Measurements from ENCODE around the gene IL4I1.

Gene IL4I1

DNA sequence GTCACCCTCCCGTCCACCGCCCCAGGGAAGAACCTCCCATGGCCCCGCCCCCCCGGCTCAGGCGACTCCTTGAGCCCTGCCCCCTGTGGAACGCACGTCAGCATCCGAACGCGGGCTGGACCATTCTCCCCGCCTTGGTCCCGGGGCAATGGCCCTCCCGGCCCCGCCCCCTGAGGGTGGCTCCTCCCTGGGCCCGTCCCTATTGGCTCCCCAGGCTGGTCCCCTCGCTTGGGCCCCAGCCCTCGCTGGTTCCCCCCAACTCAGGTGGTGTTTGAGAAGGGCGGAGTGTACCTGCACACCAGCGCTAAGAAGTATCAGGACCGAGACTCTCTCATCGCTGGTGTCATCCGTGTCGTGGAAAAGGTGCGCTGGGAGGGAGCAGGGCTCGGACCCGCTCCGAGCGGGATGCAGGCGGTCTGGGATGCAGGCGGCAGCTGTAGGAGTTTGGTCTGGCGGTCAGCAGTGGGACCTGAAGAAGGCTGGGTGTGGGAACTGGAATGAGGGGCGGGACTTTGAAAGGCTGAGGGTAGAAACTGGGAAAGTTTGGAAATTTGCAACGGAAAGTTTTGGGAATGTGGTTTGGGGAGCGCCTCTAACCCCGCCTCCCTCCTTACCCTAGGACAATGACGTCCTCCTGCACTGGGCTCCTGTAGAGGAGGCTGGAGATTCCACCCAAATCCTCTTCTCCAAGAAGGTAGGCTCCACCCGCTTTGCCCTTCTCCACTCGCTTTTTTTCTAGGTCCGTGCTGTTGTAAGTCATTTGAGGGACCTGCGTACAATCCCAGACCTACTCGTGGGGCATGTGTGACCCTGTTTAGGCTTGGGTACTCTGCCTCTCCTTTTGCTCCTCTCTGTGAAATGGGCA lies 18.6 kb downstream of the IL4I1 start:
- peak; percentile 98 for DNase-seq (ENCODE audit: low spot score)

DNA sequence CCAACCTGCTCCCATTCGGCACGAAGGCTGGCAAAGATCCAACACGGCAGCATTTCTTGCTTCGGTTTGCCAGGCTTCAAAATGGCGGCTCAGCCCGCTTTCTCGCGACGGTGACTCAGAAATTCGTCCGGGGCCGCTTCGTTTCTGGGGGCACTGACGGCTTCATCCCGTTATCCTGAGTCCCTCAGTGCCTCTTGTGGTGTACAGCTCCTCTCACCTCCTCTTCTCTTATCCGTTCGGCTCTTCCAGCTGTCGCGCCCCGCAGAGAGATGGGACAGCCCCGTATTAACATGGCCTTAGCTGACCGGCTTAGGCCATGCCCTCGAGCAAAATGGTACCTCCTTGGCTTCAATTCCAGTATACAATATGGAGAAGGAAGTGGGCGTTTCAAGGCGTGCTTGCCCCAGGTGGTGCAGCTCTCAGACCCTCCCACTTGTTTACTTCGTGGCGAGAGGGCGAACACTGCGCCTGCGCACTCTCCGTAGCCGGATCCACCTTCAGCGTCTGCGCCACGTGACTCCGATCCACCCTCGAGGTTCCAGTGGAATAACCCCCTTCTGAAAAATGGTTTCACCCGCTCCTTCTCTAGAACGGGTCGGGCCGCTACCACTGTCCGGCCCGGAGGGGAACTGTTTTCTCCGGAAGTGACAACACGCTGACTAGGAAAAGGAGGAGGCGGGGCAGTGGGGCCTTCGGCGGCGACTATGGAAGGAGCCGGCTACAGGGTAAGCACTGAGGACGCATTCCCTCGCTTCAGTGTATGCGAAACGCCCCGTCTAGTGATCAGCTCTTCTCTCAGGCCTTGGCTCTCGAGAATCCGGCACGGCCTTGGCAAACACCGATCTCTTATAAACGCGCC lies 19.4 kb downstream of the IL4I1 start, which contains the start of the genes AKT1S1 and TBC1D17:
Gene AKT1S1 (minus strand): TSS at position 336 of the 859 bp plus-strand sequence. CDS start 4,060 bp downstream, outside the sequence.
Gene TBC1D17 (plus strand): TSS at position 683 of the 859 bp plus-strand sequence. CDS start 22 bp downstream, at position 705.
- peak; percentile 100 for DNase-seq (ENCODE audit: low spot score)

GRCh38 chr19:49876422-49877019 lies 20.2 kb downstream of the IL4I1 start:
- peak; percentile 82 for DNase-seq (ENCODE audit: low spot score)

DNA sequence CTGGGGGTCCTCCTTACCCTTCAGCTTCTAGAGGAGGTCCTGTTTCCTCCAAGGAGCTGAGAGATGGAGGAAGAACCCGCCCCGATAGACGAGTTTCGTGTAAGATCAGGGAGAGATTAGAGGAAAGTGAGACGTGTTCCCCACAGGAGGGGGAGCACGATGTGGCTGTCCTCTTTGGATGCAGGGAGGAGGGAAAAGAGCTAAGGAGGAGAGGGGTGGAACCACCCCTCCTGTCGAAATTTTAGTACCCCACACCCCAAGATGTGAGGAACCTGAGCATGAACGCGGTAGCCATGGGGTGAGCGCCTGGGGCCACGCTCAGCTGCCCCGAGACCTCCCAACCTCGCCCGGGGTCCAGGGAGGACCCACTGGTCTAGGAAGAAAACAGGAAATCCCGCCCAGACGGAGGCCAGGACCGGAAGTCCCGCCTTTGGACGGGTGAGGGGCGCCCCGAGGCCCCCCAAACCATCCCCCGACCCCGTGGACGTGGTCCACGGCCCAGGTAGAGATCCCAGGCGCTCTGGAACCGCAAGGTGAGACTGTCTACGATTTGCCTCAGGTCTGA lies 20.7 kb downstream of the IL4I1 start:
- peak; percentile 53 for DNase-seq (ENCODE audit: low spot score)

DNA sequence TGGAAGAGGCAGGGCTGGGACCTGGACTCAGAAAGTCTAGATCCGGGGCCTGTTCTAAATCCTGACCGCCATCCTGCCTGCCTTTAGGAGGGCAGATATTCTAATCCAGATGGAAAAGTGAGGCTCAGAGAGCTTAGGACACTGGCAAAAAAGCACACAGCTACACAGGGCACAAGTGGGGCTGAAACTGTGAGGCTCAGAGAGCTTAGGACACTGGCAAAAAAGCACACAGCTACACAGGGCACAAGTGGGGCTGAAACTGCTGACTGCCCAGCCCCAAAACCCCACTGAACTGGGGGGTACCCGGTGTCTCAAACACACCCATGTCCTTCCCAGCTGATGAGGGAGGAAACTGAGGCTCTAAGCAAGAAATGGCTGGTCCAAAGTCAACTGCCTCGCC lies 21.5 kb downstream of the IL4I1 start:
- DNase-seq (ENCODE audit: low spot score): no peak

GRCh38 chr19:49874503-49875157 lies 22.1 kb downstream of the IL4I1 start:
- DNase-seq (ENCODE audit: low spot score): no peak

DNA sequence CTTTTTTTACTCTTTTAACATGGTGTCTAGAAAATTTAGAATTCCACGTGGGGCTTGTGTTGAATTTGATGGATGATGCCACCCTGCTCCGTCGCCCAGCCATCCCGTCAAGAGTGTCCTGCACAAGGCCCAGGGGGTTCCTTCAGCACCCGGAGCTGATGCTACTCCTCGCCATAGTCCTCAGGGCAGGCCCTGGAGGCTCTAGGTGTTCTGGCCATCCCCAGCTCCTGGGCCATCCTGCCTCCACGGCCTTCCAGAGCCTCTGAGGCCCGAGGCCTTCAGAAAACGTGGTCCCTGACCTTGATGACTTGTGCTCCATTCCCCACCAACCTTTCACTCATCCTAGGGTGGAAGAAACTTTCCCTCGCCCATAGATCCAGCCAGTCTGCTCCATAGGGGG lies 22.9 kb downstream of the IL4I1 start:
- DNase-seq (ENCODE audit: low spot score): no peak

GRCh38 chr19:49873129-49873521 lies 23.6 kb downstream of the IL4I1 start:
- DNase-seq (ENCODE audit: low spot score): no peak

DNA sequence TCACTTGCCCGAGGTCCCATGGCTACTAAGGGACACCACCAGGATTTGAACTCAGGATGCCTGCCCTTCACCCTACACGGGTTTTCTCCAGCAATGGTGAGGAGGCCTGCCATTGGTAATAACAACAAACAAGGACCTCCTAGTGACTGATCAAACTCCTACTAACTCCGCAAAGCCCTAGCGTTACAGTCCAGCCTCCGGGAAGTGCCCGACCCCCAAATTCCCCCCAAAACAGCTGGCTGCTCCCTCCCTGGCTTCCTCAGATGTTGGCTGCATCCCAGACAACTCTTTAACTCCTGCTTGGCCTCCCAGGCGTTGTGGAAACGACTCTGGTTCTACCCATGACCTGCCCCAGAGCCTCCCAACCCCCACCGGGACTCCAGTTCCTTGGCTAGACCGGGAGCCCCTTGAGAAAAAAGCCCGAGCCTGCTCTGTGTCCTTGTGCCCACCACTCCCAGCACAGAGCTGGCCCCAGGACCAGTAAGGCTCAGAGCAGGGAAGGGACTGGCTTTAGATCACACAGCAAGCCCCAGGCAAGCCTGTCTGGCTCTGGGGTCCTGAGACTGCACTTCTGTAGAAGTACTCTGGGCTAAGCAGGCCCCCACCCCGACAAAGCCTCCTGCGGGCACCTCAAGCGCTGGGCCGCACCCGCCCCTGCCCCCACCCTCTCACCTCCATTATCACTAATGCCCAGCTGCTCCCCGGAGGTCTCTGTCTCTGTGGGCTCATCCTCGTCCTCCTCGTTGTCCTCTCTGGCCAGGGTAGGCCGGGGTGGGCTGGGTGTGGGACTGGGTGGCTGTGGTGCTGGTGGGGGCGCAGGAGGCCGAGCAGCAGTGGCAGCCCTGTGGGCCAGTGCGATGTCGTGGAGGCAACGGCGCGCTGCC lies 24.2 kb downstream of the IL4I1 start:
- DNase-seq (ENCODE audit: low spot score): no peak

GRCh38 chr19:49871349-49871985 lies 25.2 kb downstream of the IL4I1 start:
- DNase-seq (ENCODE audit: low spot score): no peak

DNA sequence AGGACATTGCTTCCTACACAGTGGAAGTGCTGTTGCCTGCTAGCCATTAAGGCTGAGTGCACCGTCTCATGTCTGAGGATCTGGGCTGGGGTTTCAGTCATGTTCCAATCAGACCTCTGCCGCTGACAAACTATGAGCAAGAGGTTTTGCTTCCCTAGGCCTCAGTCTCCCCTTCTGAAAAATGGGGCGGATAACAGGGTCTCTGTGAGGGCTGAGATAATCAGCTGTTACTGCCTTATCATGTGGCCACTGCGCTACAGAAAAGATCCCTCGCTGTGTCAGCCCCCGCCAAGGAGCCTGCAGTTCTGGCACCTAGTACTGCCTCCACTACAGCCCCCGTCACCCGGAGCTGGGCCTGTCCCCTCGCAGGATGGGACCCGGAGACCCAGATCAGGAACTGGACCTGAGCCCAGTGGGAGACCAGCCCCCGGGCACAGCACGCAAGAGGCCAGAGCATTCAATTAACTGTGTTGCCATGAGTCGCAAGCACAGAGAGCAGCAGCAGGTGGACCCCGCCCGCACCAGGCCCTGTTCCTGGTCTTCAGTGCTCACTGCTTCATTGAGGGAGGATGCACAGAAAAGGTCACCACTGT lies 26.3 kb downstream of the IL4I1 start:
- DNase-seq (ENCODE audit: low spot score): no peak

GRCh38 chr19:49869484-49870308 lies 27.0 kb downstream of the IL4I1 start:
- peak; percentile 99 for DNase-seq (ENCODE audit: low spot score)

DNA sequence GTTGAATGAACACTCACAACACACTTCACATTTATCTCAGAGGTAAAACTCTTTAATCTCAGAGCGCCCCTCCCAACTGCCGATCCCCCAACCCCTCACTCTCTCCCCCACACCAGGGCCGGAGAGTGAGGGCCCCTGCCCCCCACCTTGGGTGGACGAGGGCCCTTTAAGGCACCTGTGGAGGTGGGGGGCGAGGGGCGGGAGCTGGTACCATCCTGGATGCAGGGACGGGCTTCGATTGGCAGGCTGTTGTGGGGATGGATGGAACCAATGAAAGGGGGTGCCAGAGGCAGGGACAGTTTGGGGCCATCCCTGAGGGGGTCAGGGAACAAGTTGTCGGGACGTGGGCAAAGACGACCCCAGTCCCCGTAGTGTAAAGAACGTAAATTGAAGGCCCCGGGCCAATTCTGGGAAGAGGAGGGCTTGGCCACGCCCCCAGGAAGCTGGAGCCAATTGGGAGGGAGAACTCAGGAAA lies 27.6 kb downstream of the IL4I1 start:
- DNase-seq (ENCODE audit: low spot score): no peak

- peak; percentile 97 for DNase-seq (ENCODE audit: low spot score)
Observed at GRCh38 chr19:49866933-49867782, 29.5 kb downstream of the IL4I1 start, which contains the start of gene PNKP. PNKP (minus strand) TSS chr19:49867576; CDS start chr19:49867204, 372 bp downstream.

DNA sequence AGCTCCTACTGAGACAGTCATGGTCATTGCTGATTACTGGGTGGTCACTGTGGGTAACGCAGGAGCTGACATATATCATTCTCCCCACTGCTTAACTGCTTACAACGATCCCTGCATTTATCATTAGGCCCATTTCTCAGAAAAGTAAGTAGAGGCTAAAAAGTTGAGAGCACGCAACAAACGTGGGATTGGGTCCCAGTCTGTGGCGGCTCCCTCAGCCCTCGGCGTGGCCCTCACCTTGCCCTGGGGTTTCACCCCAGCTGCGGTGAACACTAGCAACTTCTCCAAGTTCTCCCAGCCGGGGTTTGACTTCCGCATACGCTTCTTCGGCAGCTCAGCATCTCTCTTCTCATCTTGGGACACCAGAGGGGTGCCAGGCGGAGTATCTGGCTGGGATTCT lies 31.8 kb downstream of the IL4I1 start:
- DNase-seq (ENCODE audit: low spot score): no peak

- DNase-seq (ENCODE audit: low spot score): no peak
Observed at GRCh38 chr19:49863935-49864320, 32.8 kb downstream of the IL4I1 start.

DNA sequence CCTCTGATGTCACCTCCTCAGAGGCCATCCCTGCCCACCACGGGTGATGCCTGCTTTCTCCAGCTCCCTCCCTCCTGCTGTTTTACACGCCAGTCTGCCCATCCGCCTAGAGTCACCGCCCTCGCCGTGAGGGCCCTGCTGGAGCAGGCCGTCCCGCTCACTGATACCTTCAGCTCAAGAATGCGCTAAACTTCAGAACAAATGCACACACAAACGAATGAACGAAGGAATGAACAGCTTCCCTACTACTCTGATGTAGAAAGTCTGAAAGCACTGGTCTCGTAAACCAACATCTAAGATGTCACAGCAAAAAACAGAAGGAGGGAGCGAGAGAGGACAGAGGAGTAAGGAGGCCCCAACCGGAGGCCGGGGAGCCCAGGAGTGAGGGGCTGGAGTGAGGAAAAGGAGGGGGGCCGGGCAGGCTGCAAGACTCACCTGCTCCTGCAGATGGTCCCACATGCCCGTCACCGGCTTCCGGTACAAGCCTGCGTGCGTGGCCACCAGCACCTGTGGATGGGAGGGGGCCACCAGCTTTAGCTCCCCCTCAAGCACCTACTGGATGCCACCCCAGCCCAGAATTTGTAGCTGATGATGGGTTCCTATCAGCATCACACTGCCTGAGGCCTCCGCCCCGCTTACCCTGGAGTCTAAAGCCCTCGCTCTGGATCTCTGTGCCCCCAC lies 33.3 kb downstream of the IL4I1 start:
- DNase-seq (ENCODE audit: low spot score): no peak

All from hepatic stellate cell (primary cell).